Stimulated activated CD8-positive, alpha-beta memory T cell treated with anti-CD3 and anti-CD28 coated beads, Interleukin-2, amount 100 ng/mL, for 1 hour (primary cell): ENCODE data around the gene PCYT2.
"Not testable (repeated sequence)": the region's sequence is repeated elsewhere in the genome, so short reads cannot be mapped to it uniquely, and the experiment has no call there.

Experiments used
- DNase-seq, 2 donors: peaks; one replicate each; pipeline ENCODE4 v3.0.0-alpha.2; 2020; ENCODE audit warnings: low read depth in 2 of 2

The PCYT2 gene

GRCh38 chr17:81911277-81911961 lies at the start of gene PCYT2:
Gene PCYT2, minus strand, starts transcription at chr17:81911399. Its CDS starts 44 bp downstream, at chr17:81911355.
- peak; percentile 80 to 91 for DNase-seq

GRCh38 chr17:81960130-81960958 lies 49.1 kb upstream of the PCYT2 start:
- no peak for DNase-seq

- peak; percentile 68 to 72 for DNase-seq
These were observed 48.3 kb upstream of the PCYT2 start for GRCh38 chr17:81959362-81960129.

GRCh38 chr17:81958633-81959342 lies 47.6 kb upstream of the PCYT2 start:
- DNase-seq, result no peak

GRCh38 chr17:81957691-81958432 lies 46.7 kb upstream of the PCYT2 start:
- DNase-seq, result no peak

- no peak for DNase-seq
These were observed 45.7 kb upstream of the PCYT2 start for GRCh38 chr17:81956607-81957589.

GRCh38 chr17:81955756-81956544 lies 44.8 kb upstream of the PCYT2 start:
- DNase-seq, result no peak

GRCh38 chr17:81955058-81955681 lies 44.0 kb upstream of the PCYT2 start:
- DNase-seq, result no peak

- no peak for DNase-seq
These were observed 43.2 kb upstream of the PCYT2 start for GRCh38 chr17:81954131-81955057.

GRCh38 chr17:81953443-81953842 lies 42.2 kb upstream of the PCYT2 start:
- not testable (repeated sequence) for DNase-seq

- no peak for DNase-seq
These were observed 41.6 kb upstream of the PCYT2 start for GRCh38 chr17:81952792-81953228.

- no peak for DNase-seq
These were observed 40.8 kb upstream of the PCYT2 start for GRCh38 chr17:81951785-81952684.

- no peak for DNase-seq
These were observed 39.3 kb upstream of the PCYT2 start for GRCh38 chr17:81950501-81950900.

GRCh38 chr17:81948635-81949378 lies 37.6 kb upstream of the PCYT2 start:
- no peak for DNase-seq

- no peak for DNase-seq
These were observed 36.0 kb upstream of the PCYT2 start, which contains the start of gene MYADML2 for GRCh38 chr17:81947189-81947588. Gene MYADML2, minus strand, starts transcription at chr17:81947233. Its CDS starts 5,492 bp downstream, at chr17:81941741.
